Erythroblast (primary cell): ENCODE measurements around the gene MEGF9.

ENCODE experiments used
- GATA1 ChIP-seq: IDR thresholded peaks from 2 replicates; pipeline ENCODE4 v1.6.1; 2011; ENCODE audit warnings: low read depth, mild to moderate bottlenecking, control low read depth, low read length, moderate library complexity
- POLR2A ChIP-seq: IDR thresholded peaks from 2 replicates; pipeline ENCODE4 v1.6.1; 2011; ENCODE audit warnings: mild to moderate bottlenecking, low read length

DNA sequence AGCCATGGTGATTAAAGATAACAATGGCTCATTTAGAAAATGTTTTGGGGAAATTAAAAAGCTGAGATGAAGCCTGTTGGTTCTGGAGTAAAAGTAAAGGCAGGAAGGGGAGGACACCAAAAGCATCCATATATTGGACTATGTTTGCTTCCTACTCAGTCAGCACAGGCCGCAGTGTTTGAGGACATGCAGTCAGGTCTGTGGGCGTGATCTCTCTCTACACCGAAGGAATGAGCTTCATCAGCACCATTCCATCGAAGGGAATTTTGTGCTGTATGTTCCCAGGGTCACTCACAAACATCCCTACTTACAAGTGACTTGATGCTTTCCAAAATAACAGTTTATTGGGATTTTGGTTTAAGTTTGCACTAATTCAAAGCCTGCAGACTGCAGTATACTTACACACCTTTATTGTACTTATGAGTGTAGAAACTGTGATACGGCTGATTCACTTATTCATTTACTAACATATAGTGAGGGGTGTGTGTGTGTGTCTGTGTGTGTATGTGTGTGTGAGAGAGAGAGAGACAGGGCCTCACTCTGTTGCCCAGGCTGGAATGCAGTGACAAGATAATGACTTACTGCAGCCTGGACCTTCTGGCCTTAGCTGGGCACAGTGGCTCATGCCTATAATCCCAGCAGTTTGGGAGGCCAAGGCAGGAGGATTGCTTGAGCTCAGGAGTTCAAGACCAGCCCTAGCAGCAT lies 120.9 kb downstream of the MEGF9 start:
- TF ChIP-seq POLR2A = no peak
- no peak for TF ChIP-seq GATA1
